Glutamatergic neuron (in vitro differentiated cells): ENCODE measurements around the gene LIN28B. TPM values are rescaled to one million over a fixed set of nuclear protein-coding genes. Genes with fewer than 3 reads are reported as not detected.
"Not testable (repeated sequence)": the region's sequence is repeated elsewhere in the genome, so short reads cannot be mapped to it uniquely, and the experiment has no call there.

ENCODE experiments used
- DNase-seq: peaks from one replicate; pipeline ENCODE4 v3.0.0; 2022
- H3K27ac Mint-ChIP-seq: one replicate; pipeline ENCODE4 v1.8.0; 2020; ENCODE audit warnings: mild to moderate bottlenecking, mixed read lengths, inconsistent platforms; ENCODE audit not compliant: unreplicated experiment
- H3K27me3 Mint-ChIP-seq: one replicate; pipeline ENCODE4 v1.8.0; 2020; ENCODE audit warnings: mild to moderate bottlenecking, moderate library complexity, mixed read lengths, inconsistent platforms; ENCODE audit not compliant: unreplicated experiment
- H3K36me3 Mint-ChIP-seq: one replicate; pipeline ENCODE4 v1.8.0; 2020; ENCODE audit warnings: mild to moderate bottlenecking, mixed read lengths, inconsistent platforms; ENCODE audit not compliant: unreplicated experiment
- H3K4me1 Mint-ChIP-seq: one replicate; pipeline ENCODE4 v1.8.0; 2020; ENCODE audit warnings: mild to moderate bottlenecking, low read depth, mixed read lengths, inconsistent platforms; ENCODE audit not compliant: unreplicated experiment
- H3K4me3 Mint-ChIP-seq: one replicate; pipeline ENCODE4 v1.8.0; 2020; ENCODE audit warnings: mild to moderate bottlenecking, mixed read lengths, inconsistent platforms; ENCODE audit not compliant: unreplicated experiment
- H3K9me3 Mint-ChIP-seq: one replicate; pipeline ENCODE4 v1.8.0; 2020; ENCODE audit warnings: mild to moderate bottlenecking, moderate library complexity, mixed read lengths, inconsistent platforms; ENCODE audit not compliant: unreplicated experiment
- total RNA-seq: library from RNA; stranded (reverse); fragmentation: NEBNext Ultra II Directional; extraction: Animal tissue kit (Norgen Biotek cat#: 25700); gene quantifications from one replicate; pipeline ENCODE4 v1.2.1, GENCODE V29; 2021; ENCODE audit not compliant: unreplicated experiment
- TF ChIP-seq, protein P1 (sequence below): fragments of 200-600 bp; sonication (generic); IDR thresholded peaks from one replicate; pipeline ENCODE4 v1.5.0; 2021; ENCODE audit not compliant: partially characterized antibody, unreplicated experiment

Gene LIN28B
- total RNA-seq, 1 donor from 2014 or later, result 105 TPM

DNA sequence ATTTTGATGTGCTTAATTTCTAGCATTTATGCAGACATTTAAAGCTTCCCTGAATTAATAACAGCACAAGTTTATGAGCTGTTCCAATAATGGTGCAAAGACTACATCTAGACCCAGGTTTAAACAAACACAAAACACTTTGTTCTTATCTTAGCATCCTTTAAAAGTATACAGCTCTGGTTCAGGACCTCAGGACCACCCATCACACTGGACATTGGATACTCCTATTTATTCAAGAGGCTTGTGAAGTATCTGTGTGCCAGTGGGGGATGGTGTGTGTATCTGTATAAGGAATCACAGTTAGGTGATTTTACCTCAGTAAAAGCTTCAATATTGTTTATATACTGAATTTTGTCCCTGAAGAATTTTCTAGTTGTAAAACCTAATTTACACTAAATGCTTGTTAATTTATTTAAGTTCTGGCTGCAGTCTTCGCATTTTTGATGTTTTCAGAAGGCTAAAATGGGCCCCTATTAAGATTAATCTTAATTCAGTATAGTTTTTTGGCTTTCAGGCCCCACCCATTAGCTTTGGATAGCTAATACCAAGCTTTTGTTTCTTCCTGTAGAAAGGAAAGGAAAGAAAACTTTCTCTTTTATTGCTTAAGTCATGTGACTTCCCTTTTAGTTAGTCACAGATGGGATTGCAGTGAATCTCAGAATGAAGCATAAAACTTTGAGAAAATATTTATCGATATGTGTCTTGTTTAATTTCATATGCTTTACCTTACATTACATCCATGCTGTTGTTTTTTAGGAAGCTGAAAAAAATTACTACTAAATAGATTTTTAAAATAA, 13.1 kb downstream of the LIN28B start:
- Mint-ChIP-seq H3K9me3 (no peaks in the 10 kb centered on the region), H3K4me3 (no peak overlapping the region), H3K27ac (no peak overlapping the region), H3K4me1 (peaks cover 20% of the 10 kb centered on the region), H3K27me3 (no peaks in the 10 kb centered on the region), H3K36me3 (no peaks in the 10 kb centered on the region)
- no peak for DNase-seq
- TF ChIP-seq, protein P1, sequence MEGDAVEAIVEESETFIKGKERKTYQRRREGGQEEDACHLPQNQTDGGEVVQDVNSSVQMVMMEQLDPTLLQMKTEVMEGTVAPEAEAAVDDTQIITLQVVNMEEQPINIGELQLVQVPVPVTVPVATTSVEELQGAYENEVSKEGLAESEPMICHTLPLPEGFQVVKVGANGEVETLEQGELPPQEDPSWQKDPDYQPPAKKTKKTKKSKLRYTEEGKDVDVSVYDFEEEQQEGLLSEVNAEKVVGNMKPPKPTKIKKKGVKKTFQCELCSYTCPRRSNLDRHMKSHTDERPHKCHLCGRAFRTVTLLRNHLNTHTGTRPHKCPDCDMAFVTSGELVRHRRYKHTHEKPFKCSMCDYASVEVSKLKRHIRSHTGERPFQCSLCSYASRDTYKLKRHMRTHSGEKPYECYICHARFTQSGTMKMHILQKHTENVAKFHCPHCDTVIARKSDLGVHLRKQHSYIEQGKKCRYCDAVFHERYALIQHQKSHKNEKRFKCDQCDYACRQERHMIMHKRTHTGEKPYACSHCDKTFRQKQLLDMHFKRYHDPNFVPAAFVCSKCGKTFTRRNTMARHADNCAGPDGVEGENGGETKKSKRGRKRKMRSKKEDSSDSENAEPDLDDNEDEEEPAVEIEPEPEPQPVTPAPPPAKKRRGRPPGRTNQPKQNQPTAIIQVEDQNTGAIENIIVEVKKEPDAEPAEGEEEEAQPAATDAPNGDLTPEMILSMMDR, result no peak

DNA sequence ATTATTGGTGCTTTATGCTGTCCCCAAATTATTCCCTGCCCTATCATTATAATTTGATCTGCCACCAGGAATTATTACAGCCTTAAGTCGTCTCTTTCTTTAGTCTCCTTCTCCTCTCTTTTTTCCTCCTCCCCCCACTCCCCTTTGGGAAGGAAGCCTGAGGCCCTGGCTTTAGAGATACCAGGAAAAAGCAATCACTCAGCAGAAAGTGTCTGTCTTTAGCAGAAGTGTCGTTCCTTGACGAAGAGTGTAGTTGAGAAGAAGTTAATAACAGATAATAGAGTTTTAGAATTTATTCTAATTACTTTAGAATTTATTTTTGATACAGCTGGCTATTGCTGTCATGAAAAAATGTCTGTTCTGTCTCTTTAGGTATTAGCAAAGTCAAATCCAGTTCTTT, 16.5 kb downstream of the LIN28B start:
- no peak overlapping the region for H3K27ac Mint-ChIP-seq
- H3K9me3 Mint-ChIP-seq, result peaks cover 1% of the 10 kb centered on the region
- TF ChIP-seq, protein P1, result no peak
- no peak for DNase-seq
- H3K36me3 Mint-ChIP-seq, result no peaks in the 10 kb centered on the region
- no peak overlapping the region for H3K4me3 Mint-ChIP-seq
- H3K27me3 Mint-ChIP-seq, result no peaks in the 10 kb centered on the region
- peaks cover 25% of the 10 kb centered on the region for H3K4me1 Mint-ChIP-seq

DNA sequence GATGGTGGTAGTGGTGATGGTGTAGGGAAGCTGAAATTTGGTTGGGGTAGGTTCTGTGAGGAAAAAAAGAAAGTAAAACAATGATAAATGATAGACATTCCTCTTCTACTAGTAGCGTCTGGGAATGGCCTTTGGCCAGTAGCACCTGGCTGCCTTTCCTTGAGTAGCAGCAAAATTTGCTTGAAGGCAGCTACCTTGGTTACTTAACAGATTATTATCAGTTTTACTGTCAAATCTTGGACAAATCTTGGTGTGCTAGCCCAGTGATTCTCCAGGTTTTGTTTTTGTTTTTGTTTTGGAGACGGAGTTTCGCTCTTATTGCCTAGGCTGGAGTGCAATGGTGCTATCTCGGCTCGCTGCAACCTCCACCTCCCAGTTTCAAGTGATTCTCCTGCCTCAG, 26.4 kb downstream of the LIN28B start:
- peaks cover 10% of the 10 kb centered on the region for H3K36me3 Mint-ChIP-seq
- H3K27ac Mint-ChIP-seq, result no peak overlapping the region
- TF ChIP-seq, protein P1, result no peak
- no peak overlapping the region for H3K4me3 Mint-ChIP-seq
- H3K27me3 Mint-ChIP-seq, result no peaks in the 10 kb centered on the region
- H3K4me1 Mint-ChIP-seq, result peaks cover 20% of the 10 kb centered on the region
- no peaks in the 10 kb centered on the region for H3K9me3 Mint-ChIP-seq
- DNase-seq, result no peak

GRCh38 chr6:104983776-104984175, 26.9 kb downstream of the LIN28B start:
- H3K9me3 Mint-ChIP-seq, result no peaks in the 10 kb centered on the region
- no peaks in the 10 kb centered on the region for H3K27me3 Mint-ChIP-seq
- DNase-seq, result no peak
- H3K4me1 Mint-ChIP-seq, result peaks cover 20% of the 10 kb centered on the region
- TF ChIP-seq, protein P1, result no peak
- H3K4me3 Mint-ChIP-seq, result no peak overlapping the region
- no peak overlapping the region for H3K27ac Mint-ChIP-seq
- H3K36me3 Mint-ChIP-seq, result peaks cover 7% of the 10 kb centered on the region

GRCh38 chr6:104984831-104985230, 27.9 kb downstream of the LIN28B start:
- Mint-ChIP-seq H3K27me3 (no peaks in the 10 kb centered on the region), H3K9me3 (peaks cover 2% of the 10 kb centered on the region), H3K4me1 (peaks cover 25% of the 10 kb centered on the region), H3K36me3 (peaks cover 6% of the 10 kb centered on the region), H3K27ac (no peak overlapping the region), H3K4me3 (no peak overlapping the region)
- TF ChIP-seq, protein P1, result no peak
- no peak for DNase-seq

- H3K4me3 Mint-ChIP-seq, H3K27ac Mint-ChIP-seq, H3K27me3 Mint-ChIP-seq, H3K9me3 Mint-ChIP-seq, H3K36me3 Mint-ChIP-seq, DNase-seq: not testable (repeated sequence)
- peaks cover 18% of the 10 kb centered on the region for H3K4me1 Mint-ChIP-seq
Observed at GRCh38 chr6:104985875-104986274, 29.0 kb downstream of the LIN28B start.
